PC-3 (cell line): Measurements from ENCODE around the gene ZNF486. TPM values are rescaled to one million over a fixed set of nuclear protein-coding genes. Genes with fewer than 3 reads are reported as not detected.
"Not testable (repeated sequence)": the region's sequence is repeated elsewhere in the genome, so short reads cannot be mapped to it uniquely, and the experiment has no call there.

Experiments
- ATAC-seq: fragments of 200-7000 bp; cut with Tn5 transposase; 2 replicates; pipeline ENCODE4 v1.9.1; 2020; ENCODE audit warnings: mild to moderate bottlenecking, moderate library complexity
- BruUV-seq: library from RNA; stranded (reverse); fragments of 400-500 nt; replicated peaks from 2 replicates; lab custom pipeline; 2021; lab: Mats Ljungman, UMichigan
- CTCF ChIA-PET: fragments of 300-600 bp; sonication (Branson Sonifier 250); formaldehyde crosslinking; loops from one replicate; lab custom pipeline; 2022; ENCODE audit warnings: antibody characterized with exemption; lab: Charles Lee
- POLR2A ChIA-PET: fragments of 300-600 bp; sonication (Branson Sonifier 250); formaldehyde crosslinking; loops from one replicate; lab custom pipeline; 2022; ENCODE audit warnings: antibody characterized with exemption; ENCODE audit not compliant: unreplicated experiment; lab: Charles Lee
- DNase-seq: peaks from one replicate; pipeline ENCODE4 v3.0.0-alpha.2; 2015
- H2AFZ ChIP-seq: fragments of 300-600 bp; sonication (generic); 2 replicates; pipeline ENCODE4 v1.6.0; 2016; ENCODE audit warnings: antibody characterized with exemption, low read length
- H3F3A ChIP-seq: fragments of 300-600 bp; sonication (generic); one replicate; pipeline ENCODE4 v1.6.0; 2017; ENCODE audit warnings: antibody characterized with exemption, low read length, control low read depth, mild to moderate bottlenecking; ENCODE audit not compliant: unreplicated experiment
- H3K27ac ChIP-seq: fragments of 300-600 bp; sonication (generic); 2 replicates; pipeline ENCODE4 v1.5.1; 2016; ENCODE audit warnings: mild to moderate bottlenecking, low read length
- H3K27me3 ChIP-seq: fragments of 300-600 bp; sonication (generic); 2 replicates; pipeline ENCODE4 v1.6.1; 2016; ENCODE audit warnings: low read length, mixed read lengths
- H3K36me3 ChIP-seq: fragments of 300-600 bp; sonication (generic); 2 replicates; pipeline ENCODE4 v1.6.1; 2016; ENCODE audit warnings: low read depth, mixed run types, low read length, mixed read lengths
- H3K4me1 ChIP-seq: fragments of 300-600 bp; sonication (generic); 2 replicates; pipeline ENCODE4 v1.5.1; 2016; ENCODE audit warnings: low read length; ENCODE audit not compliant: insufficient read depth
- H3K4me2 ChIP-seq: fragments of 300-600 bp; sonication (generic); 2 replicates; pipeline ENCODE4 v1.6.0; 2016; ENCODE audit warnings: low read length
- H3K4me3 ChIP-seq: fragments of 300-600 bp; sonication (generic); 2 replicates; pipeline ENCODE4 v1.5.1; 2016; ENCODE audit warnings: mild to moderate bottlenecking, low read length, mixed read lengths
- H3K79me2 ChIP-seq: fragments of 300-600 bp; sonication (generic); 2 replicates; pipeline ENCODE4 v1.6.1; 2017; ENCODE audit warnings: low read length, mixed read lengths
- H3K9ac ChIP-seq: fragments of 300-600 bp; sonication (generic); 2 replicates; pipeline ENCODE4 v1.6.0; 2016; ENCODE audit warnings: mild to moderate bottlenecking, low read length
- H3K9me2 ChIP-seq: fragments of 300-600 bp; sonication (generic); replicated peaks from 2 replicates; pipeline ENCODE4 v1.6.1; 2016; ENCODE audit warnings: mixed run types, low read length, mixed read lengths
- H3K9me3 ChIP-seq: fragments of 300-600 bp; sonication (generic); 2 replicates; pipeline ENCODE4 v1.6.1; 2016; ENCODE audit warnings: low read length, mixed read lengths
- H4K20me1 ChIP-seq: fragments of 300-600 bp; sonication (generic); 2 replicates; pipeline ENCODE4 v1.6.1; 2016; ENCODE audit warnings: low read length, mixed read lengths
- CTCF ChIP-seq: fragments of 300-600 bp; sonication (generic); conservative IDR thresholded peaks from 2 replicates; pipeline ENCODE4 v1.5.1; 2017; ENCODE audit warnings: antibody characterized with exemption, low read depth, mild to moderate bottlenecking, low read length
- EZH2 ChIP-seq: fragments of 300-600 bp; sonication (generic); IDR thresholded peaks from one replicate; pipeline ENCODE4 v1.6.1; 2017; ENCODE audit warnings: antibody characterized with exemption, mild to moderate bottlenecking, low read length; ENCODE audit not compliant: unreplicated experiment
- EZH2phosphoT487 ChIP-seq: fragments of 300-600 bp; sonication (generic); IDR thresholded peaks from 2 replicates; pipeline ENCODE4 v1.6.1; 2018; ENCODE audit warnings: mild to moderate bottlenecking, antibody characterized with exemption, low read length, borderline replicate concordance
- intact Hi-C: fragments of 100-400 bp; cut with micrococcal nuclease; formaldehyde crosslinking; loops from 2 replicates; pipeline ENCODE4 v1.9.0; 2023
- total RNA-seq: library from RNA; depleted of rRNA; stranded (reverse); fragments of >200 nt; gene quantifications from 2 replicates; pipeline ENCODE4 v1.2.3, GENCODE V29; 2014

ZNF486 gene
- total RNA-seq, 1 experiment from 2014 or later = 0.11 TPM

- ChIA-PET POLR2A (no interaction called here), CTCF (no interaction called here)
- H3F3A ChIP-seq = no peaks in the 10 kb centered on the region
- no peak overlapping the region for H3K27ac ChIP-seq
- intact Hi-C loops = no loop called here
- no peak for DNase-seq
- H3K9ac ChIP-seq = no peak overlapping the region
- H3K9me2 ChIP-seq = no peaks in the 10 kb centered on the region
- BruUV-seq = no TSS peak
- TF ChIP-seq EZH2 (no peak), CTCF (no peak), EZH2phosphoT487 (no peak)
- no peaks in the 10 kb centered on the region for H3K4me1 ChIP-seq
- H3K27me3 ChIP-seq = no peaks in the 10 kb centered on the region
- peaks cover 7% of the 10 kb centered on the region; the same call in 1 of the 2 replicates for H3K9me3 ChIP-seq
- no peaks in the 10 kb centered on the region for H4K20me1 ChIP-seq
- no peaks in the 10 kb centered on the region for H3K79me2 ChIP-seq
- ATAC-seq = no peak
- no peaks in the 10 kb centered on the region for H3K36me3 ChIP-seq
- H3K4me3 ChIP-seq = no peak overlapping the region
- H3K4me2 ChIP-seq = no peak overlapping the region
- no peak overlapping the region for H2AFZ ChIP-seq
Observed at GRCh38 chr19:20165971-20166592, 932 bp upstream of the ZNF486 start.

- Histone ChIP-seq H2AFZ (no peak overlapping the region), H3K4me2 (no peak overlapping the region), H3K9me3 (peaks cover 7% of the 10 kb centered on the region; the same call in 1 of the 2 replicates), H3K27ac (no peak overlapping the region), H4K20me1 (no peaks in the 10 kb centered on the region), H3K4me3 (no peak overlapping the region), H3K27me3 (no peaks in the 10 kb centered on the region), H3K79me2 (no peaks in the 10 kb centered on the region), H3F3A (no peaks in the 10 kb centered on the region), H3K36me3 (no peaks in the 10 kb centered on the region), H3K4me1 (no peaks in the 10 kb centered on the region), H3K9ac (no peak overlapping the region), H3K9me2 (no peaks in the 10 kb centered on the region)
- DNase-seq (no peak), ATAC-seq (no peak)
- intact Hi-C loops = no loop called here
- POLR2A ChIA-PET = no interaction called here
- no peak for TF ChIP-seq EZH2phosphoT487
- TF ChIP-seq EZH2 = no peak
- no TSS peak for BruUV-seq
- CTCF ChIA-PET = no interaction called here
Observed at GRCh38 chr19:20167651-20168122, 673 bp downstream of the ZNF486 start.

GRCh38 chr19:20171285-20171684 is 4.3 kb downstream of the ZNF486 start:
- no peaks in the 10 kb centered on the region for H4K20me1 ChIP-seq
- H3K9me3 ChIP-seq = peaks cover 3% of the 10 kb centered on the region; the same call in 1 of the 2 replicates
- DNase-seq (no peak), ATAC-seq (no peak)
- ChIA-PET POLR2A (no interaction called here), CTCF (no interaction called here)
- TF ChIP-seq CTCF (no peak), EZH2 (no peak), EZH2phosphoT487 (no peak)
- no peaks in the 10 kb centered on the region for H3K27me3 ChIP-seq
- H3K36me3 ChIP-seq = no peaks in the 10 kb centered on the region
- no peaks in the 10 kb centered on the region for H3K4me1 ChIP-seq
- H3K4me2 ChIP-seq = no peak overlapping the region
- no peaks in the 10 kb centered on the region for H3F3A ChIP-seq
- intact Hi-C loops = no loop called here
- H3K27ac ChIP-seq = no peak overlapping the region
- no peaks in the 10 kb centered on the region for H3K79me2 ChIP-seq
- no peak overlapping the region for H3K4me3 ChIP-seq
- no peak overlapping the region for H3K9ac ChIP-seq
- H3K9me2 ChIP-seq = no peaks in the 10 kb centered on the region
- no peak overlapping the region for H2AFZ ChIP-seq
- no TSS peak for BruUV-seq

- H2AFZ ChIP-seq, intact Hi-C loops, H3K4me1 ChIP-seq, H3K36me3 ChIP-seq, H3K9ac ChIP-seq, H3K9me2 ChIP-seq, BruUV-seq, H3K27me3 ChIP-seq, ATAC-seq, H3K4me3 ChIP-seq, H3F3A ChIP-seq, H3K9me3 ChIP-seq, POLR2A ChIA-PET, H3K27ac ChIP-seq, H3K79me2 ChIP-seq, H4K20me1 ChIP-seq, DNase-seq, H3K4me2 ChIP-seq, CTCF ChIA-PET: not testable (repeated sequence)
Observed at GRCh38 chr19:20175848-20176247, 8.8 kb downstream of the ZNF486 start.

GRCh38 chr19:20179956-20180355 is 12.9 kb downstream of the ZNF486 start:
- BruUV-seq, H2AFZ ChIP-seq, DNase-seq, H3K4me2 ChIP-seq, intact Hi-C loops, H3K36me3 ChIP-seq, H3F3A ChIP-seq, H4K20me1 ChIP-seq, H3K27me3 ChIP-seq, ATAC-seq, H3K9me2 ChIP-seq, POLR2A ChIA-PET, H3K27ac ChIP-seq, H3K79me2 ChIP-seq, H3K4me3 ChIP-seq, CTCF ChIA-PET, H3K9ac ChIP-seq, H3K4me1 ChIP-seq, H3K9me3 ChIP-seq: not testable (repeated sequence)
